Measurements from ENCODE around the gene USP49. TPM values are rescaled to one million over a fixed set of nuclear protein-coding genes. Genes with fewer than 3 reads are reported as not detected.

The USP49 gene
- total and polyA plus RNA-seq, 8 donors: 0.98 to 2.4 (median 1.5) TPM

DNA sequence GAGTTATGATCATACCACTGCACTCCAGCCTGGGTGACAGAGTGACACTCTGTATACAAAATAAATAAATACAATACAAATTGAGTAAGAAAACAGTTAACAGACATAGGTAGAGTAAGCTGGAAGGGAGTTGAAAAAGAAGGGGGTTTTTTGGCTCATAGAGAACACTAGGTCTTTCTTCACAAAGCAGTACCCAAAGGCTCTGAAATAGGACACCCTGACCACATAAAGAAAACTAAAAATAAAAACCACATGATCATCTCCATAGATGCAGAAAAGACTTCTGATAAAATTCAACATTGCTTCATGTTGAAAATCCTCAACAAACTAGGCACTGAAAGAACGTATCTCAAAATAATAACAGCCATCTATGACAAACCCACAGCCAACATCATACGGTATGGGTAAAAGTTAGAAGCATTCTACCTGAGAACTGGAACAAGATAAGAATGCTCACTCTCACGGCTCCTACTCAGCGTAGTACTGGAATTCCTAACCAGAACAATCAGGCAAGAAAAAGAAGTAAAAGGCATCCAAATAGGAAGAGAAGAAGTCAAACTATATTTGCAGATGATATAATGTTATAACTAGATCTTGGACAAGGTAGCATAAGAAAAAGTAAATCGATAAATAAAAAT is 59.0 kb downstream of the USP49 start:
- no peaks in the 10 kb centered on the region for H3K9me3 ChIP-seq
- intact Hi-C loops (cut with DNase I): no loop called here
- no peak for TF ChIP-seq CTCF (IDR thresholded peaks at IDR 0.05)
- no peaks in the 10 kb centered on the region for H3K27me3 ChIP-seq
- no peak for ATAC-seq
- no peak for FAIRE-seq
- no peak for DNase-seq
- 87% methylated on average over 5 of the region's 5 CpGs for WGBS, 2 donors
- H3K27ac ChIP-seq: no peak overlapping the region
- no peak overlapping the region for H3K4me3 ChIP-seq
- no peaks in the 10 kb centered on the region for H3K36me3 ChIP-seq
- H3K4me1 ChIP-seq: no peaks in the 10 kb centered on the region

GRCh38 chr6:41832263-41832662 is 62.9 kb downstream of the USP49 start:
- WGBS, 2 donors: 75 to 76% methylated on average over 3 of the region's 3 CpGs
- no peak for FAIRE-seq
- DNase-seq: no peak

DNA sequence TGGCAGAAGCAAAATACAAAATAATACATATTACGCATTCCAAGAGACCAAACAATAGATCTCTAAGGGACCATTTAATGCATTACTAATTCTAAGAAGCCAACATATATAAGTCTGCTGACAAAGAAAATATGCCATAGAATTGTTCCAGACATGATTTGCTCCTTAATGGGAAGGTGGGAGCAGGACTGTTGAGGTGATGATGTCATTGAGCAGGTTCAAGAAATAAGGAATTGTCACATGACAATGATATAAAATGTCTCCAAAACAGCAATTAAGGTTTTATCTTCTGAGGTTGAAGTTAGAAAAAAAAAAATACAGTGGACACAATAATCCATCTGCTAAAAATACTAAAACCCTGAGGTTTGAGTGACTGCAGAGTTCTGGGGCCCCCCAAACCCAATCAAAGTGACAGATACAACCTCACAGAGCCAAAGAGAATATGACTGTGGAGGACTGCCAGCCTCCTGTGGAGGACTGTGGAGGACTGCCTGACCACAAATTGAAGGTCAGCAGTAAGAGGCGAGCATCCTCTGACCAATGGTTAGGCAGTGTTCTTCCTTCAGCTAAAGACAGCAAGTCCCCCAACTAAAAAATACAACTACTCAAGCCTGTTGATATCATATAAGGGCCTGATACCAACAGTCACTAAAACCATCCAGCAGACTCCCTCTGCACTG is 68.7 kb downstream of the USP49 start:
- Histone ChIP-seq H3K4me3 (no peak overlapping the region), H3K36me3 (no peaks in the 10 kb centered on the region), H3K27me3 (no peaks in the 10 kb centered on the region), H3K9me3 (no peaks in the 10 kb centered on the region), H3K4me1 (no peaks in the 10 kb centered on the region), H3K27ac (no peak overlapping the region)
- 93 to 97% methylated on average over 2 of the region's 2 CpGs for WGBS, 2 donors
- FAIRE-seq: no peak
- TF ChIP-seq CTCF (IDR thresholded peaks at IDR 0.05): no peak
- DNase-seq: no peak
- intact Hi-C loops (cut with DNase I): no loop called here
- no peak for ATAC-seq

More at GRCh38 chr6:41832263-41832662, 62.9 kb downstream of the USP49 start:
- H3K4me3 ChIP-seq: no peak overlapping the region
- no peaks in the 10 kb centered on the region for H3K4me1 ChIP-seq
- H3K27ac ChIP-seq: no peak overlapping the region
- intact Hi-C loops (cut with DNase I): no loop called here
- no peaks in the 10 kb centered on the region for H3K9me3 ChIP-seq
- ATAC-seq: no peak
- no peaks in the 10 kb centered on the region for H3K36me3 ChIP-seq
- H3K27me3 ChIP-seq: no peaks in the 10 kb centered on the region
- no peak for TF ChIP-seq CTCF (IDR thresholded peaks at IDR 0.05)

- H3K4me1 ChIP-seq: no peaks in the 10 kb centered on the region
- H3K36me3 ChIP-seq: no peaks in the 10 kb centered on the region
- intact Hi-C loops (cut with DNase I): no loop called here
- 83 to 88% methylated on average over 13 of the region's 13 CpGs for WGBS, 2 donors
- DNase-seq (no peak), FAIRE-seq (no peak), ATAC-seq (peak in 2 of 4 donors; percentile 70 to 81)
- no peaks in the 10 kb centered on the region for H3K27me3 ChIP-seq
- no peak overlapping the region for H3K4me3 ChIP-seq
- no peak for TF ChIP-seq CTCF (IDR thresholded peaks at IDR 0.05)
- no peak overlapping the region for H3K27ac ChIP-seq
- no peaks in the 10 kb centered on the region for H3K9me3 ChIP-seq
Measured at GRCh38 chr6:41824571-41825569, 70.3 kb downstream of the USP49 start.

All from pancreas (tissue), 10 donors.